HG02885 (cell line): Measurements from ENCODE around the gene CKS1B.

Experiments used
- ATAC-seq: cut with Tn5 transposase; IDR thresholded peaks from one replicate; pipeline ENCODE4 v1.9.1; 2021; ENCODE audit warnings: mild to moderate bottlenecking; ENCODE audit not compliant: unreplicated experiment, poor library complexity

Gene CKS1B

DNA sequence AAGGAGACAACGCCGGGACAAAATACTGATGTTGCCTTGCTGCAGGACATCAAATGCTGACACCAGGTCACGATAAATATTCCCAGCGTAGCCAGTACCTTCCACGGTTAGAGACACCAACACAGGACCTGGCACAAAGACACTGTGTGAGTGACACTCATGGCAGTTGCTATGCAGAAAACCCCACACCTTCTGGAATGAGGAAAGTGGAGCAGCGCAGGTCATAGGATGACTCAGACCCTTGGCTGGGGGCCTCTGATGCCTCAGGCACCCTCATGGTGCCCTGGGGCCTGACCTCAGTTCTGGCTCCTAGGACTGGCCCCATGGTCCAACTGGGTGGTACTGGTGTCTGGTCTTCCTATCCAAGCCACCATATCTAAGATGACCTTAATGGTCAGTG lies 52.1 kb downstream of the CKS1B start:
- no peak for ATAC-seq
